GM18870 (cell line): ENCODE measurements around the gene CACNA1A.

Source experiments
- ATAC-seq: cut with Tn5 transposase; IDR thresholded peaks from one replicate; pipeline ENCODE4 v1.9.1; 2021; ENCODE audit warnings: moderate library complexity; ENCODE audit not compliant: unreplicated experiment

Gene CACNA1A

GRCh38 chr19:13238891-13239534 is 267.3 kb downstream of the CACNA1A start:
- no peak for ATAC-seq

GRCh38 chr19:13234518-13234917 is 271.8 kb downstream of the CACNA1A start:
- ATAC-seq: no peak

DNA sequence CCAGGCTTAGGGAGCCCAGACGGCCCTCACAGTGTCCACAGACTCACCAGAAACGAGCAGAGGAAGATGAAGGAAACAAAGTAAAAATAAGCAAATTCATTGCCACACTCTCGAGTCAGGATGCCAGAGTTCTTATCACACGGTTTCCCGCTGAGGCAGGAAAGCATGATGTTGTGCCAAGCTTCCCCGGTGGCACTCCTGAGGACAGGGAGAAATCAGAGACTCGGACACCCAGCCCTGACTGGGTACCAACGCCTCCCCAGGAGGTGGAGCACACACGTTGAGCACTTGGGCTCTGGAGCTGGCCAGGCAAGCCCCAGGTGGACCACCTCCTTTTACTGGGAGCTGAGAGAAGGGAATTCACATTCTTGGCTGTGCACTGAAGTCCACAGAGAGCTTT is 274.6 kb downstream of the CACNA1A start:
- ATAC-seq: no peak

DNA sequence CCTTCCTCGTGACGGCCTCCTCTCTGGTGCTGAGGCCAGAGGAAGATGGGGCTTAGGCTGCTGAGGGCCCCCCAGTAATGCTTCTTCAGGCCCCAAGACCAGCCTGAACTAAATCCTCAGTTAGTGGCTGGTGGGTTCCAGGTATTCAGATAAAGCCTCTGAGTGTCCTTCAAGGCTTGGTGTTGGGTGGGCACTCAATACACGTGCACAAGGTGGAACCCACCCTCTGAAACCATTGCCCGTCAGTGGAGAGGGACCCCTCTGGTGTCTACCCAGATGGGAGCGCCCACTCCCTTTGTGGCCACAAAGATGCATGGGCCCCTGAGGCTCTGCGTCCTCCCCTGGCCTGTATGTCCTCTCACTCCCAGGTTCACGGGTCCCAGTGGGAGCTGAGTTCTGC is 277.0 kb downstream of the CACNA1A start:
- ATAC-seq: no peak

GRCh38 chr19:13228561-13228960 is 277.7 kb downstream of the CACNA1A start:
- no peak for ATAC-seq

DNA sequence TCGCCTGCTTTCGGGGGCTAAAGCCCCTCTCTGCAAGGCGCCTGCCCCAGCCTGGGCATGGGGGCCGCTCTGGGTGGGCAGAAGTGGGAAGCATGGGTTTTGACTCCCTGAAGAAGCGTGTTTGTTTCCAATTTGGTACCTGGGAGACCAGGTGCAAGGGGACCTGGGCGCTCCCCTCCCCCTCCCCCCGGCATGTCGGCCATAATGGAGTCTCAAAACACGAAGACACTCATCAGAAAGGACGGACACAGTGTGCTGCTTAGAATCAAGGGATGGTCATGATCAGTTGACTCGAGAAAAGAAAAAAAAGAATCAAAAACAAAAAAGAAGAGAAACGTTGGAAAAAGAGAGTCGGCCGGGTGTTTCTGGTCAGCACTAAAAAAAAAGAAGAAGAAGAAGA is 279.3 kb downstream of the CACNA1A start:
- ATAC-seq: no peak

- ATAC-seq: no peak
Observed at GRCh38 chr19:13225973-13226865, 280.1 kb downstream of the CACNA1A start.

GRCh38 chr19:13225085-13225484 is 281.2 kb downstream of the CACNA1A start:
- no peak for ATAC-seq

GRCh38 chr19:13220847-13221246 is 285.4 kb downstream of the CACNA1A start:
- ATAC-seq: no peak

DNA sequence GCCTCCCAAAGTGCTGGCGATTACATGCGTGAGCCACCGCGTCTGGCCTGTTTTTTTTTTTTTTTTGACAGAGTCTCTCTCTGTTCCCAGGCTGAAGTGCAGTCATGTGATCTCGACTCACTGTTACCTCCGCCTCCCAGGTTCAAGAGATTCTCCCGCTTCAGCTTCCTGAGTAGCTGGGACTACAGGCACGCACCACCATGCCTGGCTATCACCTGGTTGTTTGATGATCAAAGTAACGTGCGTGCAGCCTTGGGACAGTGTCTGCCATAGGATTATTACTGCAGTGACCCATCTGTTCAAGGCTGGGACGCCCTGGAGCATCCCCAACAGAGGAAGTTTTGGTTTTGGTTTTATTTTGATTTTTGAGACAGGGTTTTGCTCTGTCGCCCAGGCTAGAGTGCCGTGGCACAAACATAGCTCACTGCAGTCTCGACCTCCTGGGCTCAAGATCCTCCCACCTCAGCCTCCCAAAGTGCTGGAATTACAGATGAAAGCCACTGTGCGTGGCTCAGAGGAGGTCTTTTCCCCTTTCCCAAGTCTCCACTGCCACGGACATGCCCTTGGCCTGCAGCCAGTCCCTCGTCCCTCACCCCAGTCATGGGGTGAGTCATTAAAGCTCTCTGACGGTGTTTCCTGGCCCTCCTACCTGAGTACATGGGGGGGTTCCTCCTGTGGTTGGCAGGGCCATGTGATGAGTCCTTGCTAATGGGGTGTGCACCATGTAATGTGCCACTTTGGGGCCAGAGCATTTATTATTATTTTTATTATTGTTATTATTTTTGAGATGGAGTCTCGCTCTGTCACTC is 290.5 kb downstream of the CACNA1A start:
- no peak for ATAC-seq

DNA sequence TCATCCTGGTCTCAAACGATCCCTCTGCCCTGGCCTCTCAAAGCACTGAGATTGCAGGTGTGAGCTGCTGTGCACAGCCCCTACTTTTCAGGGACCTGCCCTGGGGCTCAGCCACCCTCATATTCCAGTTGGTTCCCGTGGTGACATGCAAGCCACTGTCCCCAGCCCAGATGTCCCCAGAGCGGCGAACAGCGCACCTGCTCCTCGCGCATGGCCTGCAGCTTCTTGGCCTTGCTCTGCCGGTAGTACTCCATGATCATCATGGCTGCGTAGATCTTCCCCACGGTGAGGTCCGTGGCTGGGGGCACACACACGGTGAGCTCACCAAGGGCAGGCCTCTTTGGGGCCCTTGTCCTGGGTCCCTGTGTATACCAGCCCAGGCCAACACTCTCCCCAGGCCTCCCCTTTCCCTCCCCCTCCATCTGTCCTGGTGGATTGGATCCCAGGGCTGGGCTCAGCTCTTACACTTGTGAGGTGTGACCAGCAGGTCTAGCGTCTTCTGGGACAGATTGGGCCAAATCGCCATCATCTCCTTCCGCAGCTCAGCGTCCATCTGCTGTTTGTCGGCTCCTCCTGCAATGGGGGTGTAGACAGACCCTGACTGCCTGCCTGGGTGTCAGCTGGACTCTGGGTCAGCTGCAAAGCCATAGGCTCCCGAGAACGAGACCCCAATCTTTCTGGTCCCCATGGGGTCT is 292.1 kb downstream of the CACNA1A start:
- no peak for ATAC-seq

GRCh38 chr19:13212759-13213330 is 293.4 kb downstream of the CACNA1A start:
- no peak for ATAC-seq

DNA sequence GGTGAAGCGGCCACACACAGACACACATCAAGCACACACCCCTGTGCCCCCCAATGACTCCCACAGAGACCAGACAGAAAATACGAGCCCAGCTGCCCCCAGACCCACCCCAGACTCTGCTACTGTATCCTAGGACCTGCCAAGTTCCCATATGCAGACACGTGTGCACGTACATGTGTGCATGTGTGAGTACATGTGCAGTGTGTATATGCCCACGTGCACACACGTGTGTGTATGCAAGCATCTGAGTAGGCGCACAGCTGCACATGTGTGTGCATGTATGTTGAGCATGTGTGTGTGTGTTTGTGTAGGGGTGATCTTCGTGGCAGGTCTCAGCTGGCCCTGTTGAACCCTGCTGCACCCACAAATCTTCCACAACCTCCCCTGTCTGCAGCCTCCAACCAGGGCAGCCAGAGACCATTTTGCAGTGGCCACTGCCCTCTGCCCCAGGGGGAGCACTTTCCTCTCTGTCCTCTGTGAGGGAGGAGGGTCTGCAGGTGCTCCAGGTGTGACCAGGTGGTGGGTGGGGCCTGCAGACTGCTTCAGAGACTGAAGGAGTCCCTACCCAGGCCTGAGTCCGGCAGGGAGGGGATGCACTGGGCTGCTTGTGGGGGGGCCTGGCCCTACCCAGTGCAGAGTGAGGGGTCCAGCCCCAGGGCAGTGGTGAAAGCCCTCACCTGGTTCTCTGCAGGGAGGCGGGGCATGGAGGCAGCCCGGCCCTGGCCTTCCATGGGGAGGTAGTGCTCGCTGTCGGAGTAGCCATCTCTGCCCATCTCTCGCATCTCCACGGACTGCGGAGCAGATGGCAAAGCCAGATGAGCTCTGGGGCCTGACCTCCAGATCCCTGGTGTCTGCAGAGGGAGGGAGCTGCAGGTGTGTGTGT is 294.6 kb downstream of the CACNA1A start:
- no peak for ATAC-seq

- ATAC-seq: no peak
Observed at GRCh38 chr19:13210941-13211340, 295.3 kb downstream of the CACNA1A start.

GRCh38 chr19:13210339-13210775 is 295.9 kb downstream of the CACNA1A start:
- no peak for ATAC-seq

GRCh38 chr19:13209484-13210338 is 296.6 kb downstream of the CACNA1A start:
- no peak for ATAC-seq

- ATAC-seq: no peak
Observed at GRCh38 chr19:13208672-13209483, 297.4 kb downstream of the CACNA1A start.
